LNCaP clone FGC (cell line): Measurements from ENCODE around the gene LHFPL2.

Experiments
- DNase-seq: peaks from one replicate; pipeline ENCODE4 v3.0.0-alpha.2; 2011; ENCODE audit warnings: low read depth
- H3K4me3 ChIP-seq: 2 replicates; pipeline ENCODE4 v1.5.1; 2011; ENCODE audit warnings: mild to moderate bottlenecking, low read depth, low read length, control low read depth
- CTCF ChIP-seq: IDR thresholded peaks from 2 replicates; pipeline ENCODE4 v1.5.1; 2012; ENCODE audit warnings: mild to moderate bottlenecking; ENCODE audit not compliant: control insufficient read depth, insufficient read depth; ENCODE audit errors: extremely low read depth

Gene LHFPL2

GRCh38 chr5:78522476-78523260 lies 125.9 kb downstream of the LHFPL2 start:
- H3K4me3 ChIP-seq: no peak overlapping the region
- DNase-seq: no peak

GRCh38 chr5:78521455-78521854 lies 127.1 kb downstream of the LHFPL2 start:
- TF ChIP-seq CTCF: no peak
- no peak overlapping the region for H3K4me3 ChIP-seq
- no peak for DNase-seq

More at GRCh38 chr5:78522476-78523260, 125.9 kb downstream of the LHFPL2 start:
- TF ChIP-seq CTCF: no peak

- no peak for DNase-seq
- H3K4me3 ChIP-seq: no peak overlapping the region
- TF ChIP-seq CTCF: no peak
Measured at GRCh38 chr5:78519198-78519941, 129.2 kb downstream of the LHFPL2 start.

GRCh38 chr5:78518365-78519197 lies 130.0 kb downstream of the LHFPL2 start:
- H3K4me3 ChIP-seq: no peak overlapping the region
- no peak for TF ChIP-seq CTCF
- DNase-seq: no peak

- peak; percentile 14; the same call in 1 of the 2 replicates for TF ChIP-seq CTCF
- H3K4me3 ChIP-seq: no peak overlapping the region
- no peak for DNase-seq
Measured at GRCh38 chr5:78515670-78516069, 132.9 kb downstream of the LHFPL2 start.

- no peak for TF ChIP-seq CTCF
- no peak for DNase-seq
- H3K4me3 ChIP-seq: no peak overlapping the region
Measured at GRCh38 chr5:78514427-78515330, 133.9 kb downstream of the LHFPL2 start.
